ENCODE data around the gene RARRES2. TPM values are rescaled to one million over a fixed set of nuclear protein-coding genes. Genes with fewer than 3 reads are reported as not detected.

RARRES2 gene
- total RNA-seq, 1 donor from 2014 or later = 144 TPM

GRCh38 chr7:150338166-150338829, 3.1 kb downstream of the RARRES2 start:
- H3K4me3 ChIP-seq = no peak overlapping the region
- H3K4me1 ChIP-seq = peaks cover 30% of the 10 kb centered on the region
- H3K27me3 ChIP-seq (ENCODE audit: low read depth) = peaks cover 26% of the 10 kb centered on the region
- intact Hi-C loops (cut with DNase I) = no loop called here
- ATAC-seq (no peak), DNase-seq (no peak)
- TF ChIP-seq, protein P1, sequence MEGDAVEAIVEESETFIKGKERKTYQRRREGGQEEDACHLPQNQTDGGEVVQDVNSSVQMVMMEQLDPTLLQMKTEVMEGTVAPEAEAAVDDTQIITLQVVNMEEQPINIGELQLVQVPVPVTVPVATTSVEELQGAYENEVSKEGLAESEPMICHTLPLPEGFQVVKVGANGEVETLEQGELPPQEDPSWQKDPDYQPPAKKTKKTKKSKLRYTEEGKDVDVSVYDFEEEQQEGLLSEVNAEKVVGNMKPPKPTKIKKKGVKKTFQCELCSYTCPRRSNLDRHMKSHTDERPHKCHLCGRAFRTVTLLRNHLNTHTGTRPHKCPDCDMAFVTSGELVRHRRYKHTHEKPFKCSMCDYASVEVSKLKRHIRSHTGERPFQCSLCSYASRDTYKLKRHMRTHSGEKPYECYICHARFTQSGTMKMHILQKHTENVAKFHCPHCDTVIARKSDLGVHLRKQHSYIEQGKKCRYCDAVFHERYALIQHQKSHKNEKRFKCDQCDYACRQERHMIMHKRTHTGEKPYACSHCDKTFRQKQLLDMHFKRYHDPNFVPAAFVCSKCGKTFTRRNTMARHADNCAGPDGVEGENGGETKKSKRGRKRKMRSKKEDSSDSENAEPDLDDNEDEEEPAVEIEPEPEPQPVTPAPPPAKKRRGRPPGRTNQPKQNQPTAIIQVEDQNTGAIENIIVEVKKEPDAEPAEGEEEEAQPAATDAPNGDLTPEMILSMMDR (IDR thresholded peaks at IDR 0.05) = no peak
- no peaks in the 10 kb centered on the region for H3K9me3 ChIP-seq
- H3K27ac ChIP-seq = no peak overlapping the region
- H3K36me3 ChIP-seq = peaks cover 15% of the 10 kb centered on the region

DNA sequence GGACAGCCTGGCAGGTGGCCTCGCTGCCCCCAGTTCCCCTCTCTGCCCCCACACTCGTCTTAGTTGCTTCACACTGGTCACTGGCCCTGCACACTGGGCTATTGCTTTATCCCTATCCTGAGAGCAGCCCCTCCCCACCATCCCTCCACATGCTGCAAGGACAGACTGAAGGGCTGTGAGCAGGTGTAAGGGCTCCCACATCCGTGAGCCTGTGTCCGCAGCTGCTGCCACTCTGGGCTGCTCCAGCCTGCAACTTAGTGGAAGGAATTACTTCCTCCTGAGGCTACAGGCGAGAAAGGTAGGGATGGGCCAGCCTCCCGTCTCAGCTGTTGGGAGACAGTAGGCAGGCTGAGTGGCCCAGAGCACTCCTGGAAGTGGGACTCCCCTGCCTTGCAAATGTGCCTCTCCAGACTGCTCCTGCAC, 3.8 kb downstream of the RARRES2 start:
- TF ChIP-seq, protein P1 (IDR thresholded peaks at IDR 0.05) = no peak
- ATAC-seq (no peak), DNase-seq (no peak)
- Histone ChIP-seq H3K4me3 (no peak overlapping the region), H3K4me1 (peaks cover 30% of the 10 kb centered on the region), H3K36me3 (peaks cover 15% of the 10 kb centered on the region), H3K9me3 (no peaks in the 10 kb centered on the region), H3K27ac (no peak overlapping the region), H3K27me3 (ENCODE audit: low read depth) (peaks cover 21% of the 10 kb centered on the region)
- intact Hi-C loops (cut with DNase I) = no loop called here

- Histone ChIP-seq H3K36me3 (peaks cover 15% of the 10 kb centered on the region), H3K4me1 (peaks cover 30% of the 10 kb centered on the region), H3K27ac (no peak overlapping the region), H3K27me3 (ENCODE audit: low read depth) (peaks cover 16% of the 10 kb centered on the region), H3K9me3 (no peaks in the 10 kb centered on the region), H3K4me3 (no peak overlapping the region)
- TF ChIP-seq, protein P1 (IDR thresholded peaks at IDR 0.05) = no peak
- DNase-seq (no peak), ATAC-seq (no peak)
- intact Hi-C loops (cut with DNase I) = no loop called here
Observed at GRCh38 chr7:150337179-150337578, 4.2 kb downstream of the RARRES2 start.

- Histone ChIP-seq H3K27me3 (ENCODE audit: low read depth) (peaks cover 14% of the 10 kb centered on the region), H3K9me3 (no peaks in the 10 kb centered on the region), H3K4me3 (no peak overlapping the region), H3K36me3 (peaks cover 15% of the 10 kb centered on the region), H3K4me1 (peaks cover 30% of the 10 kb centered on the region), H3K27ac (peak overlapping the region; percentile 62)
- TF ChIP-seq, protein P1 (IDR thresholded peaks at IDR 0.05) = no peak
- ATAC-seq = no peak
- DNase-seq = no peak
- intact Hi-C loops (cut with DNase I) = no loop called here
Observed at GRCh38 chr7:150336746-150337145, 4.7 kb downstream of the RARRES2 start.

GRCh38 chr7:150335774-150336112, 5.7 kb downstream of the RARRES2 start:
- H3K27ac ChIP-seq = peak overlapping the region; percentile 62
- H3K27me3 ChIP-seq (ENCODE audit: low read depth) = peaks cover 7% of the 10 kb centered on the region
- ATAC-seq (no peak), DNase-seq (no peak)
- intact Hi-C loops (cut with DNase I) = no loop called here
- TF ChIP-seq, protein P1 (IDR thresholded peaks at IDR 0.05) = no peak
- peaks cover 15% of the 10 kb centered on the region for H3K36me3 ChIP-seq
- H3K4me3 ChIP-seq = no peak overlapping the region
- no peaks in the 10 kb centered on the region for H3K9me3 ChIP-seq
- H3K4me1 ChIP-seq = peaks cover 24% of the 10 kb centered on the region

Measured in lower lobe of right lung (tissue), 2 donors.